ENCODE results near the gene B3GALT6.

- no peak for TF ChIP-seq CTCF (conservative IDR thresholded peaks at IDR 0.05 in 1 of 2, IDR thresholded peaks at IDR 0.05 in 1 of 2; ENCODE audit: low read depth in 1 of 2, low read length in 2 of 2)
- TF ChIP-seq EZH2 (IDR thresholded peaks at IDR 0.05; ENCODE audit: low read length, missing control alignments) = no peak
Measured at GRCh38 chr1:1247341-1247913, 15.4 kb downstream of the B3GALT6 start.

Measured in fibroblast of lung (primary cell).